ENCODE measurements around the gene NUMB. TPM values are rescaled to one million over a fixed set of nuclear protein-coding genes. Genes with fewer than 3 reads are reported as not detected.

NUMB gene
- total RNA-seq, 1 experiment from 2014 or later: 46.5 TPM

DNA sequence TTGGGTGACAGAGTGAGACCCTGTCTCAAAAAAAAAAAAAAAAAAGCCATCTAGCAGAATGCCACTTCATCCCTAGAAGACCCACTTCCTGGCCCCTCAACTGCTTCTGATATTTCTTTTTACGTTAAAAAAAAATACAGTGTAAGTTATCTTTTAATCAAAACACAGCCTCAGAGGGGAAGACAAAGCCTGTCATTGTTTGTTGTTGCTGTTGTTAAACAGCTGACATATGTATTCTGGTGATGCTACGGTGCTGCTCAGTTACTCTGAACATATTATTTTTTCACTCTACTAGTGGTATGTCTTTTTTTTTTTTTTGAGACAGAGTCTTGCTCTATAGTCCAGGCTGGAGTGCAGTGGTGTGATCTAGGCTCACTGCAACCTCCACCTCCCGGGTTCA, 145.7 kb downstream of the NUMB start:
- Histone ChIP-seq H2BK20ac (ENCODE audit: low read depth, low read length, poor library complexity, severe bottlenecking) (no peak overlapping the region), H4K5ac (ENCODE audit: insufficient read length, low read depth, low read length) (no peak overlapping the region), H3T11ph (ENCODE audit: low read length) (no peak overlapping the region), H2BK15ac (ENCODE audit: low read depth, low read length) (no peak overlapping the region), H2AK5ac (ENCODE audit: insufficient read length, low read length) (no peak overlapping the region), H3K56ac (ENCODE audit: insufficient read length, low read depth, low read length) (no peak overlapping the region), H3K23ac (ENCODE audit: insufficient read length, low read depth, low read length) (no peak overlapping the region), H3K27me3 (ENCODE audit: insufficient read depth, low read length) (no peaks in the 10 kb centered on the region; the same call in 1 of the 2 replicates), H2AFZ (ENCODE audit: low read length) (no peak overlapping the region), H3K18ac (ENCODE audit: insufficient read length, low read depth, low read length) (no peak overlapping the region), H3K23me2 (ENCODE audit: insufficient read length, low read depth, low read length, poor library complexity, severe bottlenecking) (no peaks in the 10 kb centered on the region), H3K4ac (ENCODE audit: low read depth, low read length) (no peak overlapping the region), H3K9ac (ENCODE audit: extremely low read depth, insufficient read length, low read length) (no peak overlapping the region), H4K20me1 (ENCODE audit: control insufficient read depth, insufficient read depth, insufficient read length) (no peaks in the 10 kb centered on the region), H3K4me2 (ENCODE audit: insufficient read depth, insufficient read length, low read length) (no peak overlapping the region), H3K14ac (ENCODE audit: insufficient read depth, low read length) (no peak overlapping the region), H4K8ac (replicated peaks; ENCODE audit: insufficient read length, low read depth, low read length) (no peak overlapping the region), H2BK120ac (ENCODE audit: low read depth, low read length, poor library complexity, severe bottlenecking) (no peak overlapping the region), H3K27ac (ENCODE audit: insufficient read length, low read depth, low read length) (no peak overlapping the region), H3K79me1 (ENCODE audit: insufficient read depth, low read depth, low read length, poor library complexity, severe bottlenecking) (no peaks in the 10 kb centered on the region), H2BK12ac (ENCODE audit: insufficient read length, low read depth, low read length) (no peak overlapping the region), H3K4me1 (ENCODE audit: insufficient read depth, low read length) (peaks cover 2% of the 10 kb centered on the region; the same call in 1 of the 2 replicates), H4K91ac (ENCODE audit: insufficient read length, low read depth, low read length) (no peak overlapping the region), H3K79me2 (ENCODE audit: insufficient read depth, low read length) (no peaks in the 10 kb centered on the region), H3K9me3 (ENCODE audit: control insufficient read depth, low read depth, low read length) (no peaks in the 10 kb centered on the region), H2BK5ac (ENCODE audit: insufficient read length, low read length) (no peak overlapping the region)
- TF ChIP-seq CTCF (conservative IDR thresholded peaks at IDR 0.05): no peak
- no peaks in the 10 kb centered on the region for H3K9me3 Mint-ChIP-seq
- H3K36me3 Mint-ChIP-seq (ENCODE audit: insufficient read depth in 1 of 3, low read depth in 3 of 3): peaks cover 0 to 4% (median 0%) of the 10 kb centered on the region in 3 experiments; a peak in 2 of 7 replicates
- WGBS (ENCODE audit: extremely low coverage, insufficient read length, low lambda C conversion rate): no CpG with 5 or more reads among the region's 3 CpGs
- peaks cover 8 to 10% of the 10 kb centered on the region in 2 experiments for H3K4me1 Mint-ChIP-seq
- no peaks in the 10 kb centered on the region for H3K27me3 Mint-ChIP-seq (ENCODE audit: low read depth)
- DNase-seq: no peak
- no peak overlapping the region for H3K27ac Mint-ChIP-seq
- H3K4me3 Mint-ChIP-seq: no peak overlapping the region
